Lower leg skin (tissue), 3 donors: ENCODE data around the gene DPP6.

ENCODE experiments used
- CTCF ChIP-seq, 3 donors: fragments of 450-650 bp; IDR thresholded peaks; one replicate each; pipeline ENCODE4 v1.5.1; 2016; ENCODE audit warnings: antibody characterized with exemption in 3 of 3, mild to moderate bottlenecking in 3 of 3, moderate library complexity in 2 of 3
- POLR2A ChIP-seq, 2 donors: fragments of 450-650 bp; IDR thresholded peaks; one replicate each; pipeline ENCODE4 v1.6.1; 2016 to 2017; ENCODE audit warnings: antibody characterized with exemption in 2 of 2, mild to moderate bottlenecking in 1 of 2, moderate library complexity in 1 of 2

GRCh38 chr7:154623399-154623798 lies 571.2 kb downstream of the DPP6 start:
- TF ChIP-seq CTCF (IDR thresholded peaks at IDR 0.05): no peak
- TF ChIP-seq POLR2A (IDR thresholded peaks at IDR 0.05): no peak
